DOHH2 (cell line): ENCODE measurements around the gene SEPTIN2.

Experiments
- CTCF ChIP-seq: fragments of 200-600 bp; sonication (generic); IDR thresholded peaks from one replicate; pipeline ENCODE4 v1.5.1; 2014; ENCODE audit warnings: antibody characterized with exemption, mild to moderate bottlenecking, low read depth, low read length; ENCODE audit not compliant: poor library complexity, severe bottlenecking
- EZH2phosphoT487 ChIP-seq: fragments of 200-600 bp; sonication (generic); IDR thresholded peaks from 2 replicates; pipeline ENCODE4 v1.6.1; 2017; ENCODE audit warnings: borderline replicate concordance, mild to moderate bottlenecking, antibody characterized with exemption, low read length, moderate library complexity, mixed read lengths

- TF ChIP-seq CTCF (peak; percentile 62), EZH2phosphoT487 (no peak)
Measured at GRCh38 chr2:241391892-241392665, 76.4 kb downstream of the SEPTIN2 start.
